Fibroblast of skin of back (primary cell): ENCODE measurements around the gene C6orf132.

ENCODE experiments used
- DNase-seq: peaks from one replicate; pipeline ENCODE4 v3.0.0-alpha.2; 2013

The C6orf132 gene

GRCh38 chr6:42071881-42072583, 70.4 kb downstream of the C6orf132 start:
- no peak for DNase-seq

GRCh38 chr6:42068872-42069522, 73.4 kb downstream of the C6orf132 start:
- no peak for DNase-seq

GRCh38 chr6:42068173-42068572, 74.2 kb downstream of the C6orf132 start:
- DNase-seq = no peak

- no peak for DNase-seq
Measured at GRCh38 chr6:42066156-42066675, 76.2 kb downstream of the C6orf132 start.

GRCh38 chr6:42059743-42060142, 82.7 kb downstream of the C6orf132 start:
- DNase-seq = no peak

GRCh38 chr6:42053601-42054000, 88.8 kb downstream of the C6orf132 start:
- DNase-seq = no peak

GRCh38 chr6:42051268-42051653, 91.2 kb downstream of the C6orf132 start:
- DNase-seq = no peak
